DMS153 (cell line): ENCODE measurements around the gene POM121L12.

Source experiments
- DNase-seq: peaks from one replicate; lab custom pipeline; 2025; lab: John Stamatoyannopoulos, UW

POM121L12 gene

DNA sequence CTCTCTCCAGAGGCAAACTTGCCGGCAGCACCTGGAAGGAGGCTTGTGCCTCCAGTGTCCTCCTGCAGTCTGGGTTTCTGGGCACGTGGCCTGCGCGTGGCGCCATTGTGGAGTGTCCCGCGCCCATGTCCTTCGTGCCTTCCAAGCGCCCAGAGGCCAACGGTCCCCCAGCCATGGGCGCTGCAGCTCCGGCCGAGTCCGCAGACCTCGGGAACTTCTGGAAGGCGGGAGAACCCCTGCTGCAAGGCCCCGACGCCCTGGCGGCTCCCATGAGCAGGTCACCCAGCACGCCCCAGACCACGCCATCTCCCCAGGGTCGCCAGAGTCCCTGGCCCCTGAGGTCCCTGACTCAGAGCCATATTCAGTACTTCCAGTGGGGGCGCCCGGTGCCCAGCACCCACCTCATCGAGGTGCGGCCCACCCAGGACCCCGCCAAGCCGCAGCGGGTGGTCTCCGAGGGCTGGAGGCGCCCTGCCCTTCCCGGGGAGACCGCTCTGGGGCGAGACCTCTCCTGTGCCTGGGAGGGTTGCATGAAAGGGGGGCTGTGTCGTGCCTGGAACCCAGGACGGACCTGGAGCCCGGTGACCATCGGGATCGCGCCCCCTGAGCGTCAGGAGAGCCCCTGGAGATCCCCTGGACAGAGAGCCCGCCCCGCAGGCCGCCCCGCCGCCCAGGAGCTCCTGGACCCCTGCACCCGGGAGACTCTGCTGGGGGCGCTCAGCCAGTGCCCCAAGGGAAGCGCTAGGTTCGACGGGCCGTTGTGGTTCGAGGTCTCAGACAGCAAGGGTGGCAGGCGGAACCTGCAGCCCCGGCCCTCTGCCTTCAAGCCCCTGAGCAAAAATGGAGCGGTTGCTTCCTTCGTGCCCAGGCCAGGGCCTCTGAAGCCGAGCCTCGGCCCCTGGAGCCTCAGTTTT is at the start of gene POM121L12:
Gene POM121L12, plus strand, starts transcription at position 135 of the 914 bp plus-strand sequence. Its CDS starts 39 bp downstream, at position 174.
- no peak for DNase-seq

GRCh38 chr7:52992001-52992400 is 43.4 kb upstream of the POM121L12 start:
- no peak for DNase-seq

DNA sequence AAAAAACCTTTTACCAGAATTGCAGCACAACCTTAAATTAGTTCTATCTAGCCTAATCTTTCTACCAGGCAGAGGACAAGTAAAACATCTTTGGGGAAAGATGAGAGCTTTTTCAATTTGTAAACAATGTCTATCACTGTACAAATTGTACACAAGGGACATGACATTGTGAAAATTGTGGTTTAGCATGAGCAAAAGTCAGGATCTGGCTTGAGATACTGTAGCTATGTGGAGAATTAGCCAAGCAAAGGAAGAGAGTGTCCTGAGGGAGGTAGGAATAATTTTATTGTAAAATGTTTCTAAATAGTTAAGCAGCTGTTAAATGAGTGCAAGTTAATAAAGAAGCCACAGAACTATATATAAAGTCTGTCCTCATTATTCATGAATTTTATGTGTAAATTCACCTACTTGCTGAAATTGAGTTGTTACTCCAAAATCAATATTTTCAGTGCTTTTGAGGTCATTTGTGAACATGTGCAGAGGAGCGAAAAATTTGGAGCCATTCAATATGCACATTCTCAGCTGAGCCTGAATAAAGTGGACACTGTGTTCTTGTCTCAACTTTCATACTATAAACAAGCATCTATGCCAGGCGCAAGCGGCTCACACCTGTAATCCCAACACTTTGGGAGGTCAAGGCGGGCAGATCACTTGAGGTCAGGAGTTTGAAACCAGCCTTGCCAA is 42.8 kb upstream of the POM121L12 start:
- no peak for DNase-seq

DNA sequence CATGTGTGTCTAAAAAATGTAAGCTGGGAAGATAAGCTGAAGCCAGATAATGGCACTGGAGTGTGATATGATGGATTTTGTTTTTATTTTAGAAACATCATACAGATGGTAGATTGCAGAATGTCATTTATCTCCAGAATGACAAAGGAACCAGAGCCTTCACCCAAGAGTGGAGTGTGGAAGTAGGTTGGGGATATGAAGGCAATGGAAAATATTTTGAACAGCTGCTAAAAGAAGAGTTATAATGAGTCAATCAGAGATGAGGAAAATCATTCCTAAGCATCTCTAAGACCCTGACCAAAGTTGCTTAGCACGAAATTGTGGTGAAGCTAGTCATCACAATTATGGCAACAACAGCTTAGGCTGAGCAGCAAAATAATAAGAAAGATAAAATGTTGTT is 39.8 kb upstream of the POM121L12 start:
- no peak for DNase-seq

DNA sequence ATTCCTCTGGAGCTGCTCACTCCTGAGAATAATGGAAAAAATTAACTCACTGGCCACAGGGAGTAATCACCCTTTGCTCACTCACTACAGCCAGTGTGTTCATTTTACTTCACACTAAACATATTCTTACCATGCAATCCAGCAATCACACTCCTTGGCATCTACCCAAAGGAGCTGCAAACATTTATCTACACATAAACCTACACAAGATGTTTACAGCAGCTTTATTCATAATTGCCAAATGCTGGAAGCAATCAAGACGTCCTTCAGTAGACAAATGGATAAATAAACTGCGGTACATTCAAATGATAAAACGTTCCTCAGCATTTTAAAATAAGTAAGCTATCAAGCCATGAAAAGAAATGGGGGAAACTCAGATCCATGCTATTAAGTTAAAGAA is 34.2 kb upstream of the POM121L12 start:
- no peak for DNase-seq

- DNase-seq: no peak
Measured at GRCh38 chr7:53002389-53002788, 33.0 kb upstream of the POM121L12 start.

GRCh38 chr7:53003653-53004445 is 31.6 kb upstream of the POM121L12 start:
- no peak for DNase-seq

- DNase-seq: no peak
Measured at GRCh38 chr7:53013925-53014324, 21.5 kb upstream of the POM121L12 start.

DNA sequence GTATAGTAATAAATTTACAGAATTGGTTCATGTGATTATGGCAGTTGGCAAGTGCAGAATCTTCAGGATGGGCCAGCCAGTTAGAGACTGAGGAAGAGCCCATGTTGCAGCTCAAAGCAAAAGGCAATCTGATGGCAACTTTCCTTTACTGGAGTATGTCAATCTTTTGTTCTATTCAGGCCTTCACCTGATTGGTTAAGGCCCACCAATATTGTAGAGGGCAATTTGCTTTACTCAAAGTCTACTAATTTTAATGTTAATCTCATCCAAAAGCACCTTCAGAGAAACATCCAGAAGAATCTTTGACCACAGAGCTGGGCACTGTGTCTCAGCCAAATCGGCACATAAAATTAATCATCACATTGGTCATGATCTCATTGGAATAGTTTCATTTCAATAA is 20.0 kb upstream of the POM121L12 start:
- DNase-seq: no peak

- no peak for DNase-seq
Measured at GRCh38 chr7:53022893-53023292, 12.5 kb upstream of the POM121L12 start.

GRCh38 chr7:53048638-53049037 is 13.2 kb downstream of the POM121L12 start:
- no peak for DNase-seq

GRCh38 chr7:53050433-53050832 is 15.0 kb downstream of the POM121L12 start:
- DNase-seq: no peak

GRCh38 chr7:53059591-53059990 is 24.2 kb downstream of the POM121L12 start:
- DNase-seq: no peak

DNA sequence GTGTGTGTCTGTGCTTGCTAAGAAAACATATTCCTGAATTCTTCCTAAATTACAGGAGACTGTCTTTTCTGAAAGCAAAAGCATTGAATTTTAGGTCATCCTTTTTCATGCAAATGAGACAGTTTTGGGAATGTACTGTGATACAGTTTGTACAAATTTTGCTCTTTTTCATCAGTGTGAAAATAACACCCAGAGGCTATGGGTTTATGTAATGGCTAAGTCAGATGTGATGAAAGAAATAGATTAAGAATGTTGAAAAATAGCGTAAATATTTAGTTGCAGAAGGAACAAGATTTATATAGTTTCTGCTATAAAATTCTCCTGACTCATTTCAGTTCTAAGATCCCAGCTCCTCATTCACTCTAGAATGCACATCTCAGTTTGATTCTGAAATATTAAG is 24.6 kb downstream of the POM121L12 start:
- no peak for DNase-seq

DNA sequence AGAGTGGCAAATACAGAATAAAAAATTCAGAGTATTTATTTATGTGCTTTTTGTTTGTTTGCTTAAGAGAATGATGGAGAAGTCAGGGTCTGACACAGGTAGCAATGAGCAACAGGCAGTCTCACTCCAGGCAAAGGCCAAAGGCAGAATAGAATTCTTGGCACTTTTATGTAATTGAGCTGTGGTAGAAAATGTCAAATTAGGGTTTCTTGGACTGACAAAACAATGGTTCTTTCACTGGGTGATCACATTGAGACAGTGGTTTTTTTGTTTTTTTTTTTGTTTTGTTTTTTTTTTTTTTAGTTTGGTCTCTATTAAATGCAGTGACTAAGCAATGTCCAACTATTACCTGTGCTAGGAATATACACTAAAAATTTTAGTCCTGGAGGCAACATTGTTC is 27.4 kb downstream of the POM121L12 start:
- DNase-seq: no peak

- no peak for DNase-seq
Measured at GRCh38 chr7:53068673-53069072, 33.2 kb downstream of the POM121L12 start.

- DNase-seq: no peak
Measured at GRCh38 chr7:53070883-53071282, 35.5 kb downstream of the POM121L12 start.
